DMS114 treated with DMSO at 0.1 percent for 48 hours (cell line): Measurements from ENCODE around the gene SYNE2.

Experiments
- DNase-seq: peaks from one replicate; lab custom pipeline; 2025; ENCODE audit not compliant: unreplicated experiment; lab: John Stamatoyannopoulos, UW

SYNE2 gene

GRCh38 chr14:64235652-64236640 lies 383.1 kb downstream of the SYNE2 start:
- DNase-seq, result no peak

GRCh38 chr14:64238049-64238448 lies 385.2 kb downstream of the SYNE2 start:
- no peak for DNase-seq

GRCh38 chr14:64238631-64239030 lies 385.8 kb downstream of the SYNE2 start:
- DNase-seq, result no peak

GRCh38 chr14:64244279-64244678 lies 391.5 kb downstream of the SYNE2 start:
- DNase-seq, result no peak

GRCh38 chr14:64245491-64245890 lies 392.7 kb downstream of the SYNE2 start:
- no peak for DNase-seq

GRCh38 chr14:64246688-64247087 lies 393.9 kb downstream of the SYNE2 start:
- DNase-seq, result no peak

- no peak for DNase-seq
These were observed 394.4 kb downstream of the SYNE2 start for GRCh38 chr14:64247195-64247594.

GRCh38 chr14:64248689-64249088 lies 395.9 kb downstream of the SYNE2 start:
- DNase-seq, result no peak

GRCh38 chr14:64249363-64249762 lies 396.6 kb downstream of the SYNE2 start:
- DNase-seq, result no peak

GRCh38 chr14:64253672-64254071 lies 400.9 kb downstream of the SYNE2 start:
- no peak for DNase-seq

GRCh38 chr14:64255756-64256155 lies 403.0 kb downstream of the SYNE2 start:
- DNase-seq, result no peak

- no peak for DNase-seq
These were observed 407.6 kb downstream of the SYNE2 start for GRCh38 chr14:64260418-64260817.

- DNase-seq, result no peak
These were observed 412.4 kb downstream of the SYNE2 start for GRCh38 chr14:64265222-64265621.

GRCh38 chr14:64266239-64266638 lies 413.4 kb downstream of the SYNE2 start:
- no peak for DNase-seq

- no peak for DNase-seq
These were observed 419.2 kb downstream of the SYNE2 start for GRCh38 chr14:64272019-64272418.
